ENCODE measurements around the gene GINS1. TPM values are rescaled to one million over a fixed set of nuclear protein-coding genes. Genes with fewer than 3 reads are reported as not detected.

Gene GINS1
- total and polyA plus RNA-seq, 2 of the 13 experiments (the other 11 are each of a cell fraction or from before 2014, with no cell fraction given) = 14.6 to 59.9 TPM

GRCh38 chr20:25390538-25391528, 16.6 kb upstream of the GINS1 start, which contains the start of gene ABHD12 (continued):
- 0 out of 2 replicates have a peak, but pooled peaks have one; percentile 41 for TF ChIP-seq AHDC1 (CRISPR knock-in tag; IDR thresholded peaks at IDR 0.05; ENCODE audit: borderline replicate concordance)
- peak; percentile 9; the same call in 1 of the 2 replicates for TF ChIP-seq ZFP82 (CRISPR knock-in tag; IDR thresholded peaks at IDR 0.05; ENCODE audit: borderline replicate concordance)
- peak; percentile 92 for TF ChIP-seq ATF7-NPFF (CRISPR knock-in tag; IDR thresholded peaks at IDR 0.05; ENCODE audit: low read depth)
- TF ChIP-seq ZNF10 (CRISPR knock-in tag; IDR thresholded peaks at IDR 0.05; ENCODE audit: borderline replicate concordance, low read depth) = no peak
- TF ChIP-seq NFE2L2 (IDR thresholded peaks at IDR 0.05; ENCODE audit: low read length) = peak; percentile 9; the same call in 1 of the 2 replicates
- peak; percentile 93; the same call in 1 of the 2 replicates for TF ChIP-seq ZNF512B (CRISPR knock-in tag; IDR thresholded peaks at IDR 0.05; ENCODE audit: borderline replicate concordance)
- TF ChIP-seq ZNF207 (IDR thresholded peaks at IDR 0.05; ENCODE audit: borderline replicate concordance) = no peak
- TF ChIP-seq BATF2 (CRISPR knock-in tag; IDR thresholded peaks at IDR 0.05) = no peak
- TF ChIP-seq ZNF343 (CRISPR knock-in tag; IDR thresholded peaks at IDR 0.05) = peak; percentile 76; the same call in 1 of the 2 replicates
- peak; percentile 82; the same call in 1 of the 2 replicates for TF ChIP-seq ZNF776 (CRISPR knock-in tag; IDR thresholded peaks at IDR 0.05)
- TF ChIP-seq HNRNPK (IDR thresholded peaks at IDR 0.05; ENCODE audit: low read depth, low read length, poor library complexity, severe bottlenecking) = no peak
- TF ChIP-seq ZNF567 (CRISPR knock-in tag; IDR thresholded peaks at IDR 0.05; ENCODE audit: borderline replicate concordance) = peak; percentile 77; the same call in 1 of the 2 replicates
- TF ChIP-seq ZNF615 (CRISPR knock-in tag; IDR thresholded peaks at IDR 0.05; ENCODE audit: borderline replicate concordance) = no peak
- TF ChIP-seq ZNF251 (CRISPR knock-in tag; IDR thresholded peaks at IDR 0.05) = peak; percentile 94
- TF ChIP-seq ZBTB49 (CRISPR knock-in tag; IDR thresholded peaks at IDR 0.05; ENCODE audit: borderline replicate concordance) = peak; percentile 79

Measured in HepG2 (cell line).